K562 (cell line): ENCODE measurements around the gene PDPK1. TPM values are rescaled to one million over a fixed set of nuclear protein-coding genes. Genes with fewer than 3 reads are reported as not detected.

Source experiments
- CHD1 ChIP-seq: fragments of 200-600 bp; sonication (generic); IDR thresholded peaks from one replicate; pipeline ENCODE4 v1.6.1; 2012; ENCODE audit warnings: mild to moderate bottlenecking, moderate library complexity, low read length, inconsistent platforms
- COPS2 ChIP-seq: fragments of 450-650 bp; conservative IDR thresholded peaks from 2 replicates; pipeline ENCODE4 v1.6.1; 2016; ENCODE audit warnings: mild to moderate bottlenecking, moderate library complexity
- CREB1 ChIP-seq, 2 experiments: sonication (generic) in 1 of 2; formaldehyde crosslinking in 1 of 2; IDR thresholded peaks; 2 replicates each; pipeline versions ENCODE4 v1.6.1 to v1.8.0; 2012 to 2022; ENCODE audit warnings: inconsistent platforms in 1 of 2, mild to moderate bottlenecking in 1 of 2, missing genetic modification reagents in 1 of 2, moderate library complexity in 1 of 2
- FOXA1 ChIP-seq: fragments of 450-650 bp; IDR thresholded peaks from 2 replicates; pipeline ENCODE4 v1.6.1; 2016; ENCODE audit warnings: mild to moderate bottlenecking, borderline replicate concordance
- SMARCE1 ChIP-seq: fragments of 450-650 bp; IDR thresholded peaks from 2 replicates; pipeline ENCODE4 v1.7.1; 2016; ENCODE audit warnings: mild to moderate bottlenecking
- polyA plus RNA-seq, 8 experiments: library from polyadenylated mRNA; depleted of rRNA in 4 of 8; stranded (reverse) in 5 of 8; unstranded in 3 of 8; fragments of >200 nt; fragmentation: Nextera tagmentation in 2 of 8; fragmentation: Illumina TruSeq in 1 of 8; extraction: Ambion mirVana in 2 of 8; extraction: Trizol in 1 of 8; gene quantifications; 2 replicates each; pipeline versions ENCODE4 v1.2.1 to v1.2.3, GENCODE V29; 2011 to 2014; ENCODE audit warnings: inconsistent platforms in 1 of 8, missing spikeins in 1 of 8
- total RNA-seq, 7 experiments: library from RNA; depleted of rRNA in 6 of 7; stranded (reverse); fragments of >200 nt in 6 of 7; fragmentation: Illumina TruSeq in 2 of 7; extraction: Trizol in 2 of 7; gene quantifications; 2 replicates each; pipeline versions ENCODE4 v1.2.1 to v1.2.3, GENCODE V29; 2011 to 2021; ENCODE audit warnings: low replicate concordance in 1 of 7
- TF ChIP-seq, protein P1 (sequence below): fragments of 250-450 bp; sonication (Bioruptor Pico); IDR thresholded peaks from 2 replicates; pipeline ENCODE4 v1.4.0; 2020; ENCODE audit warnings: mild to moderate bottlenecking
- TF ChIP-seq, protein P2 (sequence below), 2 experiments: fragments of 450-650 bp; IDR thresholded peaks; 2 replicates each; pipeline ENCODE4 v1.6.1; 2016; ENCODE audit warnings: mild to moderate bottlenecking in 2 of 2, borderline replicate concordance in 1 of 2, low read depth in 1 of 2, moderate library complexity in 1 of 2
- TF ChIP-seq, protein P3 (sequence below): fragments of 450-650 bp; IDR thresholded peaks from 2 replicates; pipeline ENCODE4 v1.6.1; 2016; ENCODE audit warnings: antibody characterized with exemption
- TF ChIP-seq, protein P4 (sequence below): fragments of 250-450 bp; sonication (Bioruptor Pico); IDR thresholded peaks from 2 replicates; pipeline ENCODE4 v1.5.0; 2021; ENCODE audit warnings: mild to moderate bottlenecking, borderline replicate concordance

The PDPK1 gene
- total and polyA plus RNA-seq, 9 of the 15 experiments (the other 6 are each of a cell fraction or from before 2014, with no cell fraction given), result 4.0 to 37.2 (median 18.7) TPM

GRCh38 chr16:2513405-2514332 is 24.2 kb upstream of the PDPK1 start, which contains the start of gene ATP6V0C (continued):
- TF ChIP-seq, protein P1, sequence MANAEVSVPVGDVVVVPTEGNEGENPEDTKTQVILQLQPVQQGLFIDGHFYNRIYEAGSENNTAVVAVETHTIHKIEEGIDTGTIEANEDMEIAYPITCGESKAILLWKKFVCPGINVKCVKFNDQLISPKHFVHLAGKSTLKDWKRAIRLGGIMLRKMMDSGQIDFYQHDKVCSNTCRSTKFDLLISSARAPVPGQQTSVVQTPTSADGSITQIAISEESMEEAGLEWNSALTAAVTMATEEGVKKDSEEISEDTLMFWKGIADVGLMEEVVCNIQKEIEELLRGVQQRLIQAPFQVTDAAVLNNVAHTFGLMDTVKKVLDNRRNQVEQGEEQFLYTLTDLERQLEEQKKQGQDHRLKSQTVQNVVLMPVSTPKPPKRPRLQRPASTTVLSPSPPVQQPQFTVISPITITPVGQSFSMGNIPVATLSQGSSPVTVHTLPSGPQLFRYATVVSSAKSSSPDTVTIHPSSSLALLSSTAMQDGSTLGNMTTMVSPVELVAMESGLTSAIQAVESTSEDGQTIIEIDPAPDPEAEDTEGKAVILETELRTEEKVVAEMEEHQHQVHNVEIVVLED (CRISPR knock-in tag), result peak; percentile 60
- TF ChIP-seq, protein P2, sequence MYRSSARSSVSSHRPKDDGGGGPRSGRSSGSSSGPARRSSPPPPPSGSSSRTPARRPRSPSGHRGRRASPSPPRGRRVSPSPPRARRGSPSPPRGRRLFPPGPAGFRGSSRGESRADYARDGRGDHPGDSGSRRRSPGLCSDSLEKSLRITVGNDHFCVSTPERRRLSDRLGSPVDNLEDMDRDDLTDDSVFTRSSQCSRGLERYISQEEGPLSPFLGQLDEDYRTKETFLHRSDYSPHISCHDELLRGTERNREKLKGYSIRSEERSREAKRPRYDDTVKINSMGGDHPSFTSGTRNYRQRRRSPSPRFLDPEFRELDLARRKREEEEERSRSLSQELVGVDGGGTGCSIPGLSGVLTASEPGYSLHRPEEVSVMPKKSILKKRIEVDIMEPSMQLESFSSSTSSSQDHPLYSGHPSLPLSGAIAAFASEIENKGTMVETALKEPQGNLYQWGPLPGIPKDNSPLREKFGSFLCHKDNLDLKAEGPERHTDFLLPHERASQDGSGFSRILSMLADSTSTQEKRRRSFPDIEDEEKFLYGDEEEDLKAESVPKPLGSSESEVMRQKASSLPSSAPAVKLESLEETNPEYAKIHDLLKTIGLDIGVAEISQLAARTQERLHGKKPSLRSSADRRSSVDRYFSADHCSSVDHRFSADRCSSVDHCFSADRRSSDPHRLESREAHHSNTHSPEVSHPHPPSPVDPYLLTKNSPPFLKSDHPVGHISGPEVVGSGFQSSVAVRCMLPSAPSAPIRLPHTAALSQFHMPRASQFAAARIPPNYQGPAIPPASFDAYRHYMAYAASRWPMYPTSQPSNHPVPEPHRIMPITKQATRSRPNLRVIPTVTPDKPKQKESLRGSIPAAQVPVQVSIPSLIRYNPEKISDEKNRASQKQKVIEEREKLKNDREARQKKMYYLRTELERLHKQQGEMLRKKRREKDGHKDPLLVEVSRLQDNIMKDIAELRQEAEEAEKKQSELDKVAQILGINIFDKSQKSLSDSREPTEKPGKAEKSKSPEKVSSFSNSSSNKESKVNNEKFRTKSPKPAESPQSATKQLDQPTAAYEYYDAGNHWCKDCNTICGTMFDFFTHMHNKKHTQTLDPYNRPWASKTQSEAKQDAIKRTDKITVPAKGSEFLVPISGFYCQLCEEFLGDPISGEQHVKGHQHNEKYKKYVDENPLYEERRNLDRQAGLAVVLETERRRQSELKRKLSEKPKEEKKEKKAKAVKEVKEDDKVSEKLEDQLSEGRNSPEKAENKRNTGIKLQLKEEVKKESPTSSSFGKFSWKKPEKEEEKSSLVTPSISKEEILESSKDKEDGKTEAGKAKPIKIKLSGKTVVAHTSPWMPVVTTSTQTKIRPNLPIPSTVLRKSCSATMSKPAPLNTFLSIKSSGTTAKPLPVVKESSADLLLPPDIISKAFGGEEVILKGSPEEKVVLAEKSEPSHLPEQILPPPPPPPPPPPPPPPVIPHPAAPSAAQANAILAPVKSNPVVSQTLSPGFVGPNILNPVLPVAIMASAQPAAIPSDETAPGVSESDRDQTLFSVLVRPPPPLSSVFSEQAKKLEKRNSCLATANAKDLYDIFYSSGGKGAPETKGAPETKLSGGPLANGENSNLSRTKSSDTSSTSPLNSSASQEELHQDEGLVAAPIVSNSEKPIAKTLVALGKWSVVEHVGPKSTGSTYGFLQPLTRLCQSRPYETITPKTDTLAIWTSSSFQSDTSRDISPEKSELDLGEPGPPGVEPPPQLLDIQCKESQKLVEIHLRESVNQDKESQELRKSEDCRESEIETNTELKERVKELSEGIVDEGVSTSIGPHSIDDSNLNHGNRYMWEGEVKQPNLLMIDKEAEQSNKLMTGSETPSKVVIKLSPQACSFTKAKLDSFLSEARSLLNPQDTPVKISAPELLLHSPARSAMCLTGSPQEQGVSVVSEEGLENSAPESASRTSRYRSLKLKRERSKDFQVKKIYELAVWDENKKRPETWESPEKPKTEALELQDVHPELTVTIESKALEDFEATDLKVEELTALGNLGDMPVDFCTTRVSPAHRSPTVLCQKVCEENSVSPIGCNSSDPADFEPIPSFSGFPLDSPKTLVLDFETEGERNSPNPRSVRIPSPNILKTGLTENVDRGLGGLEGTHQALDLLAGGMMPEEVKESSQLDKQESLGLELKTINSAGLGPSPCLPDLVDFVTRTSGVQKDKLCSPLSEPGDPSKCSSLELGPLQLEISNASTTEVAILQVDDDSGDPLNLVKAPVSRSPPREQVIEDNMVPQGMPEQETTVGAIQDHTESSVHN (IDR thresholded peaks at IDR 0.05; ENCODE audit: borderline replicate concordance in 1 of 2, low read depth in 1 of 2), result no peak
- TF ChIP-seq FOXA1, result no peak
- peak; percentile 86 for TF ChIP-seq CHD1
- TF ChIP-seq, protein P3, sequence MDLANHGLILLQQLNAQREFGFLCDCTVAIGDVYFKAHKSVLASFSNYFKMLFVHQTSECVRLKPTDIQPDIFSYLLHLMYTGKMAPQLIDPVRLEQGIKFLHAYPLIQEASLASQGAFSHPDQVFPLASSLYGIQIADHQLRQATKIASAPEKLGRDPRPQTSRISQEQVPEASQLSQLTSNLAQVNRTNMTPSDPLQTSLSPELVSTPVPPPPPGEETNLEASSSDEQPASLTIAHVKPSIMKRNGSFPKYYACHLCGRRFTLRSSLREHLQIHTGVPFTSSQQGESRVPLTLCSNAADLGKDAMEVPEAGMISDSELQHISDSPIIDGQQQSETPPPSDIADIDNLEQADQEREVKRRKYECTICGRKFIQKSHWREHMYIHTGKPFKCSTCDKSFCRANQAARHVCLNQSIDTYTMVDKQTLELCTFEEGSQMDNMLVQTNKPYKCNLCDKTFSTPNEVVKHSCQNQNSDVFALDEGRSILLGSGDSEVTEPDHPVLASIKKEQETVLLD, result peak; percentile 20; the same call in 1 of the 2 replicates
- TF ChIP-seq CREB1 (IDR thresholded peaks at IDR 0.05), result peak; percentile 90
- peak; percentile 92 for TF ChIP-seq CREB1 (CRISPR knock-in tag; IDR thresholded peaks at IDR 0.05)
- TF ChIP-seq SMARCE1, result no peak
- TF ChIP-seq, protein P4, sequence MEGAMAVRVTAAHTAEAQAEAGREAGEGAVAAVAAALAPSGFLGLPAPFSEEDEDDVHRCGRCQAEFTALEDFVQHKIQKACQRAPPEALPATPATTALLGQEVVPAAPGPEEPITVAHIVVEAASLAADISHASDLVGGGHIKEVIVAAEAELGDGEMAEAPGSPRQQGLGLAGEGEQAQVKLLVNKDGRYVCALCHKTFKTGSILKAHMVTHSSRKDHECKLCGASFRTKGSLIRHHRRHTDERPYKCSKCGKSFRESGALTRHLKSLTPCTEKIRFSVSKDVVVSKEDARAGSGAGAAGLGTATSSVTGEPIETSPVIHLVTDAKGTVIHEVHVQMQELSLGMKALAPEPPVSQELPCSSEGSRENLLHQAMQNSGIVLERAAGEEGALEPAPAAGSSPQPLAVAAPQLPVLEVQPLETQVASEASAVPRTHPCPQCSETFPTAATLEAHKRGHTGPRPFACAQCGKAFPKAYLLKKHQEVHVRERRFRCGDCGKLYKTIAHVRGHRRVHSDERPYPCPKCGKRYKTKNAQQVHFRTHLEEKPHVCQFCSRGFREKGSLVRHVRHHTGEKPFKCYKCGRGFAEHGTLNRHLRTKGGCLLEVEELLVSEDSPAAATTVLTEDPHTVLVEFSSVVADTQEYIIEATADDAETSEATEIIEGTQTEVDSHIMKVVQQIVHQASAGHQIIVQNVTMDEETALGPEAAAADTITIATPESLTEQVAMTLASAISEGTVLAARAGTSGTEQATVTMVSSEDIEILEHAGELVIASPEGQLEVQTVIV (CRISPR knock-in tag), result no peak
- TF ChIP-seq COPS2, result no peak
